ENCODE measurements around the gene HMCN1.
A peak's percentile ranks its signal among the peaks of the same experiment; 100 is the strongest.
"Not testable (repeated sequence)": the region's sequence is repeated elsewhere in the genome, so short reads cannot be mapped to it uniquely, and the experiment has no call there.

The HMCN1 gene

DNA sequence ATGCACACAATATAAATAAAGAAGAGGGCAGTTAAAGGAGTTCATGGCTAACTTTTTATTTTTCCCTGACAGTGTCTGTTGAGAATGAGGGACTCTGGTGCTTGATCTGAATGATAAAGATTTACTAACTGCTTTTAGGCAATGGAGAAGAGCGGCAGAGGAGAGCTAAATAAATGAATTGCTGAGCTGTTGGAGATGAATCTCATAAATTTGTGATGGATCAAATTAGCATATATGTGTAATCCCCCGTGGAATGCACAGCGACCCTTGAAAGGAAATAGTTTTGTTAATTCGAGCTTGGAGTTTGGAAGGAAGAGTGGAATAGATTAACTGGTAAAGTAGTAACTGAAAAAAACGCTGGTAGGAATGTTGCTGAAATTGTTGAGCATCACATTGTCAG, 40.2 kb downstream of the HMCN1 start:
- ChIA-PET POLR2A (no interaction called here), CTCF (interaction anchor here (1.2 to 1.7 kb wide), 4 partner anchors 12 to 54 kb away, joined by 3 to 5 read pairs (median 3); no protein-coding TSS in a partner anchor)
- no peak for DNase-seq (ENCODE audit: low read depth, low spot score)
- no peak overlapping the region for H3K4me3 ChIP-seq (ENCODE audit: low read depth, low read length)
- TF ChIP-seq, protein P1, sequence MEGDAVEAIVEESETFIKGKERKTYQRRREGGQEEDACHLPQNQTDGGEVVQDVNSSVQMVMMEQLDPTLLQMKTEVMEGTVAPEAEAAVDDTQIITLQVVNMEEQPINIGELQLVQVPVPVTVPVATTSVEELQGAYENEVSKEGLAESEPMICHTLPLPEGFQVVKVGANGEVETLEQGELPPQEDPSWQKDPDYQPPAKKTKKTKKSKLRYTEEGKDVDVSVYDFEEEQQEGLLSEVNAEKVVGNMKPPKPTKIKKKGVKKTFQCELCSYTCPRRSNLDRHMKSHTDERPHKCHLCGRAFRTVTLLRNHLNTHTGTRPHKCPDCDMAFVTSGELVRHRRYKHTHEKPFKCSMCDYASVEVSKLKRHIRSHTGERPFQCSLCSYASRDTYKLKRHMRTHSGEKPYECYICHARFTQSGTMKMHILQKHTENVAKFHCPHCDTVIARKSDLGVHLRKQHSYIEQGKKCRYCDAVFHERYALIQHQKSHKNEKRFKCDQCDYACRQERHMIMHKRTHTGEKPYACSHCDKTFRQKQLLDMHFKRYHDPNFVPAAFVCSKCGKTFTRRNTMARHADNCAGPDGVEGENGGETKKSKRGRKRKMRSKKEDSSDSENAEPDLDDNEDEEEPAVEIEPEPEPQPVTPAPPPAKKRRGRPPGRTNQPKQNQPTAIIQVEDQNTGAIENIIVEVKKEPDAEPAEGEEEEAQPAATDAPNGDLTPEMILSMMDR (IDR thresholded peaks at IDR 0.05; ENCODE audit: insufficient read depth, low read length, missing control alignments), result no peak

DNA sequence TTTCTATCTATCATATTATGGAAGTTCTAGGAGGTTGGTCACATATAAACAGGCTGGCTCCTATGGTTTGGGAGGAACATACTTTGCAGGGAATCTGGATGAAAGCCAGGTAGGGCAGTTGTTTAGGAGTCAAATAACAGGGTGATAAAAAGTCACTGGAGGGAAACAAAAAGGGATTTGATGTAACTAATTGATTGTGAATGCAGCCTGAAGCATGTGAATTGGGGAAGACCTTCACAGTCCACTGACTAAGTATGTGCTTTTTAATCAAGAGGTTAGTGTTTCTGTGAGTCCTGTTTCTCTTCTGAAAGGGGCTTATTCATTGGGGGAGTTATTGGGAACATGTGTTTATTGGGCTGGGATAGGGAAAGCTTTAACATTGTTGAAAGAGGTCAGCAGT, 41.3 kb downstream of the HMCN1 start:
- TF ChIP-seq, protein P1 (IDR thresholded peaks at IDR 0.05; ENCODE audit: insufficient read depth, low read length, missing control alignments), result no peak
- H3K4me3 ChIP-seq (ENCODE audit: low read depth, low read length), result no peak overlapping the region
- no peak for DNase-seq (ENCODE audit: low read depth, low spot score)
- POLR2A ChIA-PET, result no interaction called here
- CTCF ChIA-PET, result interaction anchor here (1.3 to 1.7 kb wide), 3 partner anchors 11 to 55 kb away, joined by 3 to 5 read pairs (median 3); no protein-coding TSS in a partner anchor

DNA sequence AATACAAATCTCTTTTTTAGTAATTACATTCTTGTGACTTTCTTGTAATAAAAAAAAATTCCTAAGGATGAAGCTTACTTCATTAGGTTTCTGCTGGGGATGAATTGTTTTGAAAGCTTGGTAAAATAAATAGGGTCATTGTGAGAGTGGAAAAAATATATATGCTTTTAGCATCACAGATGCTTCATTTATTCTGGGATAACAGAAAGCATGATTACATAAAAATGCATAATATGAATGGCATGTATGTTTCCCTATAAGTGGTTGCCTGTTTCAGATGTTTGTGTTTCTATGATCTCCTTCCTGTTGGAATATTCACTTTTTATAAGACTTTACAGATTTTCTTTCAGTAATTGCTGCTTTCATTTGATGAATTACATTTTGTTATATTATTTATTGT, 42.3 kb downstream of the HMCN1 start:
- TF ChIP-seq, protein P1 (IDR thresholded peaks at IDR 0.05; ENCODE audit: insufficient read depth, low read length, missing control alignments), result no peak

DNA sequence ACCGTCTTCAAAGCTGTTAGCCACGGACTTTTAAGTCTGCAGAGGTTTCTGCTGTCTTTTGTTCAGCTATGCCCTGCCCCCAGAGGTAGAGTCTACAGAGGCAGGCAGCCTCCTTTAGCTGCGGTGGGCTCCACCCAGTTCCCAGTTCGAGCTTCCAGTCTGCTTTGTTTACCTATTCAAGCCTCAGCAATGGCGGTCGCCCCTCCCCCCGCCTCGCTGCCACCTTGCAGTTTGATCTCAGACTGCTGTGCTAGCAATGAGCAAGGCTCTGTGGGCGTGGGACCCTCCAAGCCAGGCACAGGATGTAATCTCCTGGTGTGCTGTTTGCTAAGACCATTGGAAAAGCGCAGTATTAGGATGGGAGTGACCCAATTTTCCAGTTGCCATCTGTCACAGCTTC, 49.7 kb downstream of the HMCN1 start:
- CTCF ChIA-PET; H3K4me3 ChIP-seq (ENCODE audit: low read depth, low read length); POLR2A ChIA-PET; DNase-seq (ENCODE audit: low read depth, low spot score): not testable (repeated sequence)

More for the DNA sequence above, 42.3 kb downstream of the HMCN1 start:
- H3K4me3 ChIP-seq (ENCODE audit: low read depth, low read length), result no peak overlapping the region
- DNase-seq (ENCODE audit: low read depth, low spot score), result no peak
- ChIA-PET CTCF (interaction anchor here (1.3 kb wide), 2 partner anchors 15 to 57 kb away, joined by 3 to 4 read pairs; no protein-coding TSS in a partner anchor), POLR2A (interaction anchor here (1.0 kb wide), 1 partner anchor 11 kb away, joined by 4 read pairs; no protein-coding TSS in a partner anchor)

DNA sequence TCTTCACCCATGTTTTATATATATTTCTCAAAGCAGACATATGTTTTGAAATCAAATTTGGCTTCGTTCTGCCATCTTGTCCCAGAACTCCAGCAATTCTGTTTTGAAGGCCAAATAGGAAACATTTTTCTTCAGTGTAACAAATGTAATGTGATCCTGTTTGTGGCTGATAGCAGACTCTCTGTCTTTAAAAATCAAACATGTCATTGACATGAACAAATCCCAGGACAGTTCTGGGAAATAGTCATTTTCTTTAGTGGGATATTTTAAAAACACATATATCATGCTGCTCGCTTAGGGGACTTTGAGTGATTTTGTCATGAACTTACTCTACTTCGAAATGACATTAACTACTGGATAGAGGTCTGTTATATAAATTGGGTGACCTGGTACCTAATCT, 51.4 kb downstream of the HMCN1 start:
- no peak overlapping the region for H3K4me3 ChIP-seq (ENCODE audit: low read depth, low read length)
- TF ChIP-seq, protein P1 (IDR thresholded peaks at IDR 0.05; ENCODE audit: insufficient read depth, low read length, missing control alignments), result no peak
- POLR2A ChIA-PET, result interaction anchor here (1.5 kb wide), 1 partner anchor 16 kb away, joined by 3 read pairs; no protein-coding TSS in a partner anchor
- DNase-seq (ENCODE audit: low read depth, low spot score), result no peak
- CTCF ChIA-PET, result interaction anchor here (2.5 kb wide), 1 partner anchor 28 kb away, joined by 12 read pairs; no protein-coding TSS in a partner anchor

DNA sequence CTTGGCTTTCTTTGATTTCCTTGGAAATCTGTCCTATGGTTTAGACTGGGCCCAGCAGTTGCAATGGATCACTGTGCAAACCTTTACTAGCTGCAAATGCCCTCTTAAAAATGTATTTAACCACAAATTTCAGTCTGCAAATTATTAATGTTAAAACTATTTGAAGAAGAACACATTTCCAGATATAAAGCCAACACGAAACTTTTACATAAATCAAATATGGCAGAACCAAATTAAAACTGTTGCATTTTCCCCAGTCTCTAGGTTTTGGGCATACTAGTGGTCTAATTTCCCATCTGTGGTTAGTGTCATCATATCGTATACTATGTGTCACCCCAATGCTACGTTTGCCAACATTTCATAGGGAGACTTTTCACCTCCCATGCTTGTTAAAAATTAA, 52.3 kb downstream of the HMCN1 start:
- ChIA-PET CTCF (interaction anchor here (1.0 to 2.5 kb wide), 3 partner anchors 12 to 27 kb away, joined by 3 to 12 read pairs (median 3); no protein-coding TSS in a partner anchor), POLR2A (interaction anchor here (0.7 to 1.5 kb wide), 3 partner anchors 10 to 17 kb away, joined by 3 to 4 read pairs (median 3); no protein-coding TSS in a partner anchor)
- TF ChIP-seq, protein P1 (IDR thresholded peaks at IDR 0.05; ENCODE audit: insufficient read depth, low read length, missing control alignments), result no peak
- no peak overlapping the region for H3K4me3 ChIP-seq (ENCODE audit: low read depth, low read length)
- peak; percentile 79 for DNase-seq (ENCODE audit: low read depth, low spot score)

DNA sequence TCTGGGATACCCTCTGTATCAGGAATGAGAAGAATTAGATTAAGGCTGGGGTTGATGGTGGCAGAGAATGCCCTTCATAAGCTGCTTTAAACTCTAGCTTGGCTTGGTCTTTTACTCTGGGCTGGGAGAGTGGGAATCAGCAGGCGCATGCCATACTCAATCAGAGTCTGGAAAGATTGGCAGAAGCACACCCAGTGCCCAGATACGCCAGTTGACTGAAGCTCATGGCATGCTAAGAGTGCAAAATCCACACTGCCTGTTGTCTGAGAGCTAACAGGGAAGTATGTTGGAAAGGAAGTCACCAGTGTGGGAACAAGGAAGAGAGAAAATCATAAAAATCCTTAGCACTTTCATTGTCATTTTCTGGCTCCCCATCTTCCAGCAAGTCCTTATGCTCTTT, 53.0 kb downstream of the HMCN1 start:
- ChIA-PET POLR2A (interaction anchor here (1.3 to 1.5 kb wide), 2 partner anchors 11 to 17 kb away, joined by 3 to 4 read pairs; no protein-coding TSS in a partner anchor), CTCF (interaction anchor here (1.0 to 2.5 kb wide), 4 partner anchors 17 to 117 kb away, joined by 3 to 12 read pairs (median 3); no protein-coding TSS in a partner anchor)
- H3K4me3 ChIP-seq (ENCODE audit: low read depth, low read length), result no peak overlapping the region
- TF ChIP-seq, protein P1 (IDR thresholded peaks at IDR 0.05; ENCODE audit: insufficient read depth, low read length, missing control alignments), result no peak
- no peak for DNase-seq (ENCODE audit: low read depth, low spot score)
